H1 (cell line): ENCODE measurements around the gene MFAP4. TPM values are rescaled to one million over a fixed set of nuclear protein-coding genes. Genes with fewer than 3 reads are reported as not detected.

Experiments used
- CBX8 ChIP-seq: fragments of 300-800, 300-1000 bp; sonication (generic); IDR thresholded peaks from 2 replicates; pipeline ENCODE4 v1.7.1; 2016; ENCODE audit warnings: low read depth, low read length, borderline replicate concordance
- CHD7 ChIP-seq: fragments of 300-600 bp; sonication (generic); IDR thresholded peaks from 2 replicates; pipeline ENCODE4 v1.7.1; 2012; ENCODE audit warnings: low read length, moderate library complexity, mild to moderate bottlenecking, inconsistent platforms; ENCODE audit not compliant: insufficient replicate concordance
- JUN ChIP-seq: IDR thresholded peaks from 2 replicates; pipeline ENCODE4 v1.6.1; 2011; ENCODE audit warnings: low read depth, mild to moderate bottlenecking, improper control_type of control experiment, low read length
- KDM5A ChIP-seq: fragments of 200-600 bp; IDR thresholded peaks from 2 replicates; pipeline ENCODE4 v1.7.1; 2012; ENCODE audit warnings: mild to moderate bottlenecking, low read length, inconsistent platforms, mixed read lengths
- polyA plus RNA-seq, 7 experiments: library from polyadenylated mRNA; depleted of rRNA in 3 of 7; stranded (reverse) in 5 of 7; unstranded in 2 of 7; fragments of >200 nt in 5 of 7; fragments of 200-250 nt in 2 of 7; gene quantifications; 1 replicate in 5 of 7; 2 replicates in 1 of 7; 4 replicates in 1 of 7; pipeline versions ENCODE4 v1.2.1 to v1.2.3, GENCODE V29; 2011 to 2013; ENCODE audit warnings: missing spikeins in 2 of 7, mixed read lengths in 2 of 7
- total RNA-seq: library from RNA; stranded (reverse); fragmentation: NEBNext Ultra II Directional; extraction: Animal tissue kit (Norgen Biotek cat#: 25700); gene quantifications from 2 replicates; pipeline ENCODE4 v1.2.1, GENCODE V29; 2021

The MFAP4 gene
- total and polyA plus RNA-seq, 2 of the 8 experiments (the other 6 are each of a cell fraction or from before 2014, with no cell fraction given) = 3.1 to 3.6 TPM

DNA sequence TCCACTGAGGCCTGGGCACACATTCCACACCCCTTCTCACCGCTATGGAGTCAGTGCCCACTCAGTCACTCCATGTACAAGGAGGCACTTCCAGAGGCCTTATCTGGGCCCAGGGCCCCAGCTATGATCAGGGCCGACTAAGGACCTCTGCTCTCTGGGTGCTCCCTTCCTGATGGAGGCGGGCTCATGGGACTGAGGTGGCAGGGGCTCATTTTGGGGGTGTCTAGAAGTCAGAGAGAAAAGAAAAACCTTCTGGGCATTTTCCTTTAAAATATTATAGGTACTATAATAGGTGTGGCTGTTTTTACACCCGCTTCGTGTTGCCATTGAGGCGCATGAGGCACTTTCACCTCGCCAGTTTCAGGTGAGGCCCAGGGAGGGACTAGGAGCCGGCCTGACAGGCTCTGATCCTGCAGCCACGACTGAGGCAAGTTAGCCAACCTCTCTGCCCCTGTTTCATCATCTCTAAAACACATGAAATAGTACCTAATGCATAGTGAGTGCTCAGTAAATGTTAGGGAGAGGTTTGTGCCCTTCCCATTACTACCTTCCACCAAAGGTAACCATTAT lies 38.8 kb downstream of the MFAP4 start (continued):
- TF ChIP-seq CBX8 = no peak
- TF ChIP-seq JUN = no peak
- TF ChIP-seq CHD7 = no peak
- TF ChIP-seq KDM5A = no peak
